ENCODE data around the gene SOAT1. TPM values are rescaled to one million over a fixed set of nuclear protein-coding genes. Genes with fewer than 3 reads are reported as not detected.
A peak's percentile ranks its signal among the peaks of the same experiment; 100 is the strongest.

SOAT1 gene
- total RNA-seq, 1 experiment from 2014 or later = 43.0 TPM

DNA sequence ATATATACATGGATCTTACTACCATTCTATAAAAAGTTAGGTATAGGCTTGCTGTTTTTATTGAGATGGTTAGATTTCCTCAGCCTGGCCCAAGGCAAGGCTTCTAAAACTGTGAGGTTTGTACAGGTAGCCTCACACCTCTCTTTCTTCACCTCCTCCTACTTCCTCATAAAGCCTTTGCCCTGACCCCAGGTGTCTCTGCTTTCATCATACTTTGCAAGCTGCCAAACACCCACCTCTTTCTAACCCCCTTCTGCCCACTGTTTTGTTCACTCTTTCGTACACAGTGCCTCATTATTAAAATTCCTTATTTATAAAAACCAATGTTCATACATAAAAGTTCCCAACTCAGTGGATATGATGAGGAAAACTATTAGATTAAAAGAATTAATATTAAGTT, 31.4 kb upstream of the SOAT1 start:
- H3K4me3 ChIP-seq (ENCODE audit: low read depth, low read length) = no peak overlapping the region
- DNase-seq = no peak
- 0 out of 2 replicates have a peak, but pooled peaks cover 4% of the 10 kb centered on the region for H3K9me3 ChIP-seq
- H3K4me1 Mint-ChIP-seq (ENCODE audit: low read depth, unreplicated experiment) = peaks cover 6% of the 10 kb centered on the region
- no TSS peak for BruUV-seq (replicated peaks)
- TF ChIP-seq, protein P1, sequence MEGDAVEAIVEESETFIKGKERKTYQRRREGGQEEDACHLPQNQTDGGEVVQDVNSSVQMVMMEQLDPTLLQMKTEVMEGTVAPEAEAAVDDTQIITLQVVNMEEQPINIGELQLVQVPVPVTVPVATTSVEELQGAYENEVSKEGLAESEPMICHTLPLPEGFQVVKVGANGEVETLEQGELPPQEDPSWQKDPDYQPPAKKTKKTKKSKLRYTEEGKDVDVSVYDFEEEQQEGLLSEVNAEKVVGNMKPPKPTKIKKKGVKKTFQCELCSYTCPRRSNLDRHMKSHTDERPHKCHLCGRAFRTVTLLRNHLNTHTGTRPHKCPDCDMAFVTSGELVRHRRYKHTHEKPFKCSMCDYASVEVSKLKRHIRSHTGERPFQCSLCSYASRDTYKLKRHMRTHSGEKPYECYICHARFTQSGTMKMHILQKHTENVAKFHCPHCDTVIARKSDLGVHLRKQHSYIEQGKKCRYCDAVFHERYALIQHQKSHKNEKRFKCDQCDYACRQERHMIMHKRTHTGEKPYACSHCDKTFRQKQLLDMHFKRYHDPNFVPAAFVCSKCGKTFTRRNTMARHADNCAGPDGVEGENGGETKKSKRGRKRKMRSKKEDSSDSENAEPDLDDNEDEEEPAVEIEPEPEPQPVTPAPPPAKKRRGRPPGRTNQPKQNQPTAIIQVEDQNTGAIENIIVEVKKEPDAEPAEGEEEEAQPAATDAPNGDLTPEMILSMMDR (IDR thresholded peaks at IDR 0.05; ENCODE audit: insufficient read depth in 1 of 2, low read depth in 1 of 2, low read length in 1 of 2, severe bottlenecking in 1 of 2, unreplicated experiment in 1 of 2) = no peak
- no peaks in the 10 kb centered on the region for H3K9me3 Mint-ChIP-seq (ENCODE audit: unreplicated experiment)
- no peaks in the 10 kb centered on the region for H3K27me3 ChIP-seq (replicated peaks; ENCODE audit: control insufficient read depth, insufficient read depth, low read length)
- intact Hi-C loops (cut with micrococcal nuclease; ENCODE audit: unreplicated experiment) = loop anchor here (2.0 kb wide), 1 partner anchor 27 kb away; no protein-coding TSS in a partner anchor
- no peaks in the 10 kb centered on the region for H3K4me1 ChIP-seq
- H3K27me3 Mint-ChIP-seq (ENCODE audit: insufficient read depth, unreplicated experiment) = no peaks in the 10 kb centered on the region
- ChIA-PET POLR2A (no interaction called here), CTCF (interaction anchor here (1.1 kb wide), 1 partner anchor 32 kb away, joined by 3 read pairs; the partner anchor contains the start of gene SOAT1)
- H3K4me3 Mint-ChIP-seq (ENCODE audit: unreplicated experiment) = no peak overlapping the region
- no peak overlapping the region for H3K27ac Mint-ChIP-seq (ENCODE audit: unreplicated experiment)
- no peaks in the 10 kb centered on the region for H3K36me3 ChIP-seq (ENCODE audit: control insufficient read depth, insufficient read depth, low read length)
- no peaks in the 10 kb centered on the region for H3K36me3 Mint-ChIP-seq (ENCODE audit: insufficient read depth, unreplicated experiment)

DNA sequence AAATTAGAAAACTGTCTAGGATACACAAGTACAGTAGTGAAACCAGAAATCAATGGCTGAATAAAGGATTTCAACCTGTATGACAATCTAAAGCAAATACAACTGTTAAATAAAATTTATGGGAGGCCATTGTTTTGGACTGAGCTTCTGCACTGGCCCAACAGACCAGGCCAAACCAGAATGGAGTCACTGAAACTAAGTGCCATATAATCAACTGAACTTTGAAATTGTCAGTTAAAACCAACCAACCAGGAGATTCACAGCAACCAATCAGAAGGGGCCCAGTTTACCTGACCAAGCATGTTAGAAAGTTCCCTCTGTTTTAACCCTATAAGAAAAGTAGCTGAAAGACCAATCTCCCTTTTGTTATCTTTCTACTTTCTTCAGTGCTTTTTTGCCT, 30.5 kb upstream of the SOAT1 start:
- Histone ChIP-seq H3K4me1 (no peaks in the 10 kb centered on the region), H3K9me3 (0 out of 2 replicates have a peak, but pooled peaks cover 4% of the 10 kb centered on the region), H3K36me3 (ENCODE audit: control insufficient read depth, insufficient read depth, low read length) (no peaks in the 10 kb centered on the region), H3K27me3 (replicated peaks; ENCODE audit: control insufficient read depth, insufficient read depth, low read length) (no peaks in the 10 kb centered on the region), H3K4me3 (ENCODE audit: low read depth, low read length) (no peak overlapping the region)
- peak in 1 of 2 experiments; percentile 5 for DNase-seq
- POLR2A ChIA-PET = no interaction called here
- no peaks in the 10 kb centered on the region for H3K36me3 Mint-ChIP-seq (ENCODE audit: insufficient read depth, unreplicated experiment)
- no peaks in the 10 kb centered on the region for H3K9me3 Mint-ChIP-seq (ENCODE audit: unreplicated experiment)
- TF ChIP-seq, protein P1 (IDR thresholded peaks at IDR 0.05; ENCODE audit: insufficient read depth in 1 of 2, low read depth in 1 of 2, low read length in 1 of 2, severe bottlenecking in 1 of 2, unreplicated experiment in 1 of 2) = no peak
- no peak overlapping the region for H3K27ac Mint-ChIP-seq (ENCODE audit: unreplicated experiment)
- H3K27me3 Mint-ChIP-seq (ENCODE audit: insufficient read depth, unreplicated experiment) = no peaks in the 10 kb centered on the region
- H3K4me1 Mint-ChIP-seq (ENCODE audit: low read depth, unreplicated experiment) = peaks cover 6% of the 10 kb centered on the region
- intact Hi-C loops (cut with micrococcal nuclease; ENCODE audit: unreplicated experiment) = loop anchor here (2.0 kb wide), 1 partner anchor 26 kb away; no protein-coding TSS in a partner anchor
- H3K4me3 Mint-ChIP-seq (ENCODE audit: unreplicated experiment) = no peak overlapping the region
- BruUV-seq (replicated peaks) = no TSS peak
- CTCF ChIA-PET = no interaction called here

DNA sequence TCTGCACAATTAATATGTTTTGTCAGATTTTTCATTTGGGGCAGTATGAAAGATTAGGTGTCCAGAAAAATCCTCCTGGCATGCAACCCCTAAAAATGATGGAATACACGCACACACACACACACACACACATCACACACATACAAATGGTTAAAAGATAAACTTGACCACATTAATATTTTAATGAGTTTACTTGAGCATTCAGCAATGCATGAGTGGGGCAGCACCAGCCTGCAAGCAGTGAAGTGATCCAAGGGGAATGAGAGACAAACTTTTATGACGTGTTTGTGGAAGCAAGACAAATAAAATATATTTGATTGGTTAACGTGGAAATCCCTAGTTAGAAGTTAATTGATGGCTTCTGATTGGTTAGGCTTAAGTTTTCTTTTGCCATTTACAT, 29.1 kb upstream of the SOAT1 start:
- H3K27ac Mint-ChIP-seq (ENCODE audit: unreplicated experiment) = no peak overlapping the region
- Histone ChIP-seq H3K36me3 (ENCODE audit: control insufficient read depth, insufficient read depth, low read length) (no peaks in the 10 kb centered on the region), H3K9me3 (0 out of 2 replicates have a peak, but pooled peaks cover 4% of the 10 kb centered on the region), H3K27me3 (replicated peaks; ENCODE audit: control insufficient read depth, insufficient read depth, low read length) (no peaks in the 10 kb centered on the region), H3K4me1 (no peaks in the 10 kb centered on the region), H3K4me3 (ENCODE audit: low read depth, low read length) (no peak overlapping the region)
- no peaks in the 10 kb centered on the region for H3K27me3 Mint-ChIP-seq (ENCODE audit: insufficient read depth, unreplicated experiment)
- no peaks in the 10 kb centered on the region for H3K36me3 Mint-ChIP-seq (ENCODE audit: insufficient read depth, unreplicated experiment)
- H3K4me1 Mint-ChIP-seq (ENCODE audit: low read depth, unreplicated experiment) = peaks cover 6% of the 10 kb centered on the region
- H3K4me3 Mint-ChIP-seq (ENCODE audit: unreplicated experiment) = no peak overlapping the region
- ChIA-PET CTCF (no interaction called here), POLR2A (no interaction called here)
- H3K9me3 Mint-ChIP-seq (ENCODE audit: unreplicated experiment) = no peaks in the 10 kb centered on the region
- BruUV-seq (replicated peaks) = no TSS peak
- intact Hi-C loops (cut with micrococcal nuclease; ENCODE audit: unreplicated experiment) = no loop called here
- TF ChIP-seq, protein P1 (IDR thresholded peaks at IDR 0.05; ENCODE audit: insufficient read depth in 1 of 2, low read depth in 1 of 2, low read length in 1 of 2, severe bottlenecking in 1 of 2, unreplicated experiment in 1 of 2) = no peak
- DNase-seq = no peak
